ENCODE measurements around the gene ZFYVE28.

ZFYVE28 gene

DNA sequence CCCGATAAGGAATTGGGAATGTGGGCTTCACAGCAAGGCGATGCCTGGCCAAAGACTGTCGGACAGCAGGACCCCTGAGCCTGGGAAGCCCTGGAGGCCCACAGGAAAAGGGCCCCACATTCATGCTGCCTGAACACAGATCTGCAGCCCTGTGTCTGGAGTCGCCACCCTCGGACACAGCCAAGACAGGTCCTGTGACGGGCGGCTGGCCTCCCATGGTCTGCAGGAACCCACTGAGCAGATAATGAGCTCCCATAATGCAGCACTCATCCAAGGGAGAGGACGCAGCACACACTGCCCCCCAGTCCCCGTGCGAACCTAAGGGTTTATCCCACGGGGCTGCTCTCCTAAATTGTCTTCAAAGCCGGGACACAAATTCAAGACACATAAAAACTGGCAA is 30.6 kb downstream of the ZFYVE28 start:
- no peaks in the 10 kb centered on the region for H3K9me2 ChIP-seq (replicated peaks; ENCODE audit: control insufficient read depth, low read length)
- H3K36me3 ChIP-seq (ENCODE audit: control insufficient read depth, low read length), result no peaks in the 10 kb centered on the region
- H3K4me3 ChIP-seq (ENCODE audit: low read length), result no peak overlapping the region
- no peaks in the 10 kb centered on the region for H4K20me1 ChIP-seq (ENCODE audit: control insufficient read depth, insufficient read depth, low read depth, low read length)
- H3K27me3 ChIP-seq (ENCODE audit: control insufficient read depth, low read length), result peaks cover 23% of the 10 kb centered on the region
- no peaks in the 10 kb centered on the region for H3K4me1 ChIP-seq (ENCODE audit: control insufficient read depth, low read length)
- H3K79me2 ChIP-seq (ENCODE audit: control insufficient read depth, low read length), result no peaks in the 10 kb centered on the region
- H3K9me3 ChIP-seq (ENCODE audit: control insufficient read depth, insufficient read depth, low read length), result no peaks in the 10 kb centered on the region
- H3F3A ChIP-seq (ENCODE audit: control insufficient read depth, insufficient read depth), result no peaks in the 10 kb centered on the region
- no peak overlapping the region for H3K27ac ChIP-seq (ENCODE audit: low read depth, low read length)
- no peak overlapping the region for H3K4me2 ChIP-seq (ENCODE audit: low read length)
- TF ChIP-seq, protein P1, sequence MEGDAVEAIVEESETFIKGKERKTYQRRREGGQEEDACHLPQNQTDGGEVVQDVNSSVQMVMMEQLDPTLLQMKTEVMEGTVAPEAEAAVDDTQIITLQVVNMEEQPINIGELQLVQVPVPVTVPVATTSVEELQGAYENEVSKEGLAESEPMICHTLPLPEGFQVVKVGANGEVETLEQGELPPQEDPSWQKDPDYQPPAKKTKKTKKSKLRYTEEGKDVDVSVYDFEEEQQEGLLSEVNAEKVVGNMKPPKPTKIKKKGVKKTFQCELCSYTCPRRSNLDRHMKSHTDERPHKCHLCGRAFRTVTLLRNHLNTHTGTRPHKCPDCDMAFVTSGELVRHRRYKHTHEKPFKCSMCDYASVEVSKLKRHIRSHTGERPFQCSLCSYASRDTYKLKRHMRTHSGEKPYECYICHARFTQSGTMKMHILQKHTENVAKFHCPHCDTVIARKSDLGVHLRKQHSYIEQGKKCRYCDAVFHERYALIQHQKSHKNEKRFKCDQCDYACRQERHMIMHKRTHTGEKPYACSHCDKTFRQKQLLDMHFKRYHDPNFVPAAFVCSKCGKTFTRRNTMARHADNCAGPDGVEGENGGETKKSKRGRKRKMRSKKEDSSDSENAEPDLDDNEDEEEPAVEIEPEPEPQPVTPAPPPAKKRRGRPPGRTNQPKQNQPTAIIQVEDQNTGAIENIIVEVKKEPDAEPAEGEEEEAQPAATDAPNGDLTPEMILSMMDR (IDR thresholded peaks at IDR 0.05; ENCODE audit: low read depth, low read length, poor library complexity, severe bottlenecking), result no peak
- no peak for TF ChIP-seq EZH2phosphoT487 (IDR thresholded peaks at IDR 0.05; ENCODE audit: borderline replicate concordance, low read length)

DNA sequence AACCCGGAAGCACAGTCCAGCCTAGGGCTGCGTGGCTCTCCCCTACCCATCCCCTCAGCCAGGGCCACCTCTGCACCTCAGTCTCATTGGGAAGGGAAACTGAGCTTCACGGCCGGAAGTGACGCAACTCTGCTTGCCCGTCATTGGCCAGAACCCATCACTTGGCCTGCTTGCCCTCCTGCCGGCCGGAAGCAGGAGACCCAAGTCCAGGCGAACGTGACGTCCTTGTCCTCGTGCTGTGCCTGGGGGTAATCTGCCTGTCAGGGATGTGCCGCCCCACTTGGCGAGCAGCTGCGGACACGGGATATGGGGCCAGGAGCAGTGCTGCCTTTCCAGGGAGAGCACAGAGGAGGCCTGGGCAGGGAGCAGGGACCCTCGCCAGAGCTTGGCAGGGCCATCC is 31.2 kb downstream of the ZFYVE28 start:
- no peak overlapping the region for H3K4me2 ChIP-seq (ENCODE audit: low read length)

DNA sequence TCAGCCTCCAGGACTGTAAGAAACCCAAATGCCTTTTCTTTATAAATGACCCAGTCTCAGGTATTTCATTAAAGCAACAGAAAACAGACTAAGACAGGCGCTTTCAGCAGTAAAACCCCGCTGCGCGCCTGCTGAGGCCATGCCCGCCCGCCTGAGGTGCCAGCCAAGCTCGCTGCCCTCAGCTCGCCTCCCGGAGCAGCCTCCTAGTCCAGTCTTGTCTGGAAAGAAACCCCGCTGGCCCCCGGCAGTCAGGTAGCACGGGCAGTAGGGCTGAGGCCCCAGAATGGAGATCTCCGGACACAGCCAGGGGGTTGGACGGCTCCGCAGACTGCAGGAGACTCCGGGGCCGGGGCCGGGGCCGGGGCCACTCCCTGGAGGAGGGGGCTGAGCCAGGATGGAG is 31.7 kb downstream of the ZFYVE28 start:
- no peaks in the 10 kb centered on the region for H3K9me2 ChIP-seq (replicated peaks; ENCODE audit: control insufficient read depth, low read length)
- no peaks in the 10 kb centered on the region for H3K79me2 ChIP-seq (ENCODE audit: control insufficient read depth, low read length)
- H3K4me1 ChIP-seq (ENCODE audit: control insufficient read depth, low read length), result no peaks in the 10 kb centered on the region
- H3K36me3 ChIP-seq (ENCODE audit: control insufficient read depth, low read length), result no peaks in the 10 kb centered on the region
- H3K9me3 ChIP-seq (ENCODE audit: control insufficient read depth, insufficient read depth, low read length), result no peaks in the 10 kb centered on the region
- H3F3A ChIP-seq (ENCODE audit: control insufficient read depth, insufficient read depth), result no peaks in the 10 kb centered on the region
- no peak overlapping the region for H3K27ac ChIP-seq (ENCODE audit: low read depth, low read length)
- H3K4me2 ChIP-seq (ENCODE audit: low read length), result no peak overlapping the region
- H4K20me1 ChIP-seq (ENCODE audit: control insufficient read depth, insufficient read depth, low read depth, low read length), result no peaks in the 10 kb centered on the region
- no peak for TF ChIP-seq EZH2phosphoT487 (IDR thresholded peaks at IDR 0.05; ENCODE audit: borderline replicate concordance, low read length)
- TF ChIP-seq, protein P1 (IDR thresholded peaks at IDR 0.05; ENCODE audit: low read depth, low read length, poor library complexity, severe bottlenecking), result no peak
- H3K27me3 ChIP-seq (ENCODE audit: control insufficient read depth, low read length), result peaks cover 20% of the 10 kb centered on the region
- H3K4me3 ChIP-seq (ENCODE audit: low read length), result no peak overlapping the region

More for the DNA sequence above, 31.2 kb downstream of the ZFYVE28 start:
- Histone ChIP-seq H4K20me1 (ENCODE audit: control insufficient read depth, insufficient read depth, low read depth, low read length) (no peaks in the 10 kb centered on the region), H3K4me1 (ENCODE audit: control insufficient read depth, low read length) (no peaks in the 10 kb centered on the region), H3K27me3 (ENCODE audit: control insufficient read depth, low read length) (peaks cover 22% of the 10 kb centered on the region), H3K27ac (ENCODE audit: low read depth, low read length) (no peak overlapping the region), H3K4me3 (ENCODE audit: low read length) (no peak overlapping the region), H3F3A (ENCODE audit: control insufficient read depth, insufficient read depth) (no peaks in the 10 kb centered on the region), H3K79me2 (ENCODE audit: control insufficient read depth, low read length) (no peaks in the 10 kb centered on the region), H3K36me3 (ENCODE audit: control insufficient read depth, low read length) (no peaks in the 10 kb centered on the region), H3K9me3 (ENCODE audit: control insufficient read depth, insufficient read depth, low read length) (no peaks in the 10 kb centered on the region), H3K9me2 (replicated peaks; ENCODE audit: control insufficient read depth, low read length) (no peaks in the 10 kb centered on the region)
- TF ChIP-seq EZH2phosphoT487 (IDR thresholded peaks at IDR 0.05; ENCODE audit: borderline replicate concordance, low read length), result no peak
- TF ChIP-seq, protein P1 (IDR thresholded peaks at IDR 0.05; ENCODE audit: low read depth, low read length, poor library complexity, severe bottlenecking), result no peak
